Measurements from ENCODE around the gene PAQR6. TPM values are rescaled to one million over a fixed set of nuclear protein-coding genes. Genes with fewer than 3 reads are reported as not detected.
A peak's percentile ranks its signal among the peaks of the same experiment; 100 is the strongest.

PAQR6 gene
- total RNA-seq, 4 donors from 2014 or later = 0.74 to 3.4 (median 1.6) TPM

- TF ChIP-seq CTCF (IDR thresholded peaks at IDR 0.05) = no peak
- ATAC-seq (ENCODE audit: low FRiP score) (no peak), DNase-seq (ENCODE audit: low spot score) (no peak)
Measured at GRCh38 chr1:156286061-156286460, 38.2 kb upstream of the PAQR6 start.

- DNase-seq (ENCODE audit: low spot score) (no peak), ATAC-seq (ENCODE audit: low FRiP score) (no peak)
- TF ChIP-seq CTCF (IDR thresholded peaks at IDR 0.05) = no peak
Measured at GRCh38 chr1:156285437-156285836, 37.6 kb upstream of the PAQR6 start.

GRCh38 chr1:156284757-156285156 is 36.9 kb upstream of the PAQR6 start:
- no peak for DNase-seq (ENCODE audit: low spot score)
- TF ChIP-seq CTCF (IDR thresholded peaks at IDR 0.05) = no peak
- ATAC-seq (ENCODE audit: low FRiP score) = no peak

GRCh38 chr1:156284112-156284511 is 36.3 kb upstream of the PAQR6 start, which contains the start of gene TMEM79:
TMEM79 (plus strand) TSS chr1:156284325; CDS start chr1:156285227, 902 bp downstream.
- no peak for ATAC-seq (ENCODE audit: low FRiP score)
- TF ChIP-seq CTCF (IDR thresholded peaks at IDR 0.05) = no peak
- DNase-seq (ENCODE audit: low spot score) = no peak

- ATAC-seq (ENCODE audit: low FRiP score) (no peak), DNase-seq (ENCODE audit: low spot score) (no peak)
- no peak for TF ChIP-seq CTCF (IDR thresholded peaks at IDR 0.05)
Measured at GRCh38 chr1:156283521-156283920, 35.7 kb upstream of the PAQR6 start.

- DNase-seq (ENCODE audit: low spot score) (peak; percentile 86), ATAC-seq (ENCODE audit: low FRiP score) (peak; percentile 92)
- TF ChIP-seq CTCF (IDR thresholded peaks at IDR 0.05) = no peak
Measured at GRCh38 chr1:156282479-156283222, 34.8 kb upstream of the PAQR6 start, which contains the start of gene SMG5. SMG5 (minus strand) TSS chr1:156282825; CDS start chr1:156282680, 145 bp downstream.
